GM19099 (cell line): ENCODE measurements around the gene MRPL23.

Experiments used
- POLR2A ChIP-seq: IDR thresholded peaks from 3 replicates; pipeline ENCODE4 v1.6.1; 2011; ENCODE audit warnings: low read depth; ENCODE audit not compliant: insufficient read length; ENCODE audit errors: extremely low read depth

MRPL23 gene

DNA sequence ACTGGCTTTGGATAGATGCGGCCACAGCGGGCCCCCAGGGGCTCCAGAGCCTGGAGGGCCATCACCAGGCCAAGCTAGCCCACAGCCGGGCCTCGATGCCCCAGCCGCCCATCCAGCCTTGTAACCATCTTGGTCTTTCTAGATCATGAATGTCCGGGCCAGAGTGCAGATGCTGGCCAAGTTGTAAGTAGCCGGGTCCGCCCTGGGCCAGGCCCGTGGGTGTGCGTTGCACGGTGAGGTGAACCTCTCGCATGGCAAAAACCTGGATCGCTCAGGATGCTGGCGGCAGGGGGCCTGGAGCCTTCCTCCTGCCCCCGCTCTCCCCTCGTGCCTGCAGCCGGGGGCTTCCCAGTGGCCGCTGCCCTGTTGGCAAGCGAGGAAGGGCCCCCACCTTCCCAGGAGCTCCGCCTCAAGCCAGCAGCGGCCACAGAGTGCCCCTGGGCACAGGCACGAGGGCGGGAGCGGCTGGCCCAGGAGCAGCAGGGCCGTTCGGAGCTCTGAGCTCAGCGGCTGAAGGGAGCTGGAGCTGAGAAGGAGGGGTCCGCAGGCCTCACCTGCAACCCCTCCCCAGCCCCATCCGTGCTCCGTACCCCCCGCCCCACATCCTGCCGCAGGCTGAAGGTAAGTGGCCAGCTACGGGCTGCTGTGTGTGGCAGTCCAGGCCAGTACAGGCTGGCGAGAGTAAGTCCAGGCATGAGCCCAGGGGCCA lies 10.9 kb upstream of the MRPL23 start:
- TF ChIP-seq POLR2A = no peak

DNA sequence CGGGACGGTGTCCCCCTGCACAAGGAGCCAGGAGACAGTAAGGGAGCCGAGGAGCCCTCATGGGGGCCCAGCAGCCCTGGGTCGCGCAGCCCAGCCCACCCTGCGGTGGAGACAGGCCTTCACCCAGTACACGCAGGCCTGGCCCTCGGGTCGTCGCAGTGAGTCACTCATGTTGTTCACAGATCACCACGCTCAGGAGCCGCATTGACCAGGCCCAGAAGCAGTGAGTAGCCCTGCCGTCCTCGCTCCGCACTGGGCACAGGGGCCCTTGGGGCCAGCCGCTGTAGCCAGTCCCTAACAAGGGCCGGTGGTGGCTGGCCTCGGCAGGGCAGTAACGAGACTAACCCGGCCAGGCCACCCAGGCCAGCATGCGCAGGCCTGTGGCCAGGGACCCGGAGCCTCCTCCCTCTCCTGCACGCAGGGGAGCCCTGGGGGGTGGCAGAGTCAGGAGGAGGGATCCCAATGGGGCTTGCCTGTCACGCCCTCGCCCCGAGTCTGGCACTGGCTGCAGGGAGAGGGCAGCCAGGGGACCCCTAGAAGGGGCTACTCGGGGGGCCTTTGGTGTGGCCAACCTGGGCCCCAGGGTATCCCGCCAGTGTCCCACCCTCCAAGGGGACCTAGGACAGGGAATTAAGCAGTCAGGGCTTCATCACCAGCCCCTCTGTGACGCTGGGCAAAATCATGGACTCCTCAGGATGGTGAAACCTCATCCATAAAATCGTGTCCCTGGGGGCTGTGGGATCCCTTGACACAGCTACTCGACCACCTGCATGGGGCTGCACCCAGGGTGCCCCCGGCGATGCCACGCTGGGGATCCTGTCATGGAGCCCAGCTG lies 10.1 kb upstream of the MRPL23 start:
- no peak for TF ChIP-seq POLR2A

- no peak for TF ChIP-seq POLR2A
These were observed 9.4 kb upstream of the MRPL23 start for GRCh38 chr11:1937616-1938342.

- no peak for TF ChIP-seq POLR2A
These were observed 8.7 kb upstream of the MRPL23 start for GRCh38 chr11:1938343-1939005.

GRCh38 chr11:1939006-1939625 lies 8.0 kb upstream of the MRPL23 start:
- no peak for TF ChIP-seq POLR2A

GRCh38 chr11:1942558-1943260 lies 4.4 kb upstream of the MRPL23 start:
- no peak for TF ChIP-seq POLR2A

DNA sequence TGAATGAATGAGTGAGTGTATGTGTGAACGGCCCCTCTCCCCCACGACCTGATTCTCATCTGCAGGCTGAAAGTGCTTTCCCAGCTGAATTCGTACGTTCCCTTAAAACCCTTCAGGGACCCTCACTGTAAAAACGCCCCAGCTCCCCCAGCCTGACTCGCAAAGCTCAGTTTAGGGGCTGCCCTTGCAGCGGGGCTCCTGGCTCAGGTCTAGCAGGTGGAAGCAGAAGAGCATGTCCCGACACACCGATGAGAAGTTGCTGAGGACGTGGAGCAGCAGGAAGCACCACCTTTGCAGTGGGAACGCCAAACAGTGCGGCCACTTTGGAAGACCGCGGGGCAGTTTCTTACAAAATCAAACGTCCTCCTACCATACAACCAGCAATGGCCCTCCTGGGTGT lies 3.6 kb upstream of the MRPL23 start:
- TF ChIP-seq POLR2A = no peak

GRCh38 chr11:1943977-1944376 lies 3.2 kb upstream of the MRPL23 start:
- no peak for TF ChIP-seq POLR2A

DNA sequence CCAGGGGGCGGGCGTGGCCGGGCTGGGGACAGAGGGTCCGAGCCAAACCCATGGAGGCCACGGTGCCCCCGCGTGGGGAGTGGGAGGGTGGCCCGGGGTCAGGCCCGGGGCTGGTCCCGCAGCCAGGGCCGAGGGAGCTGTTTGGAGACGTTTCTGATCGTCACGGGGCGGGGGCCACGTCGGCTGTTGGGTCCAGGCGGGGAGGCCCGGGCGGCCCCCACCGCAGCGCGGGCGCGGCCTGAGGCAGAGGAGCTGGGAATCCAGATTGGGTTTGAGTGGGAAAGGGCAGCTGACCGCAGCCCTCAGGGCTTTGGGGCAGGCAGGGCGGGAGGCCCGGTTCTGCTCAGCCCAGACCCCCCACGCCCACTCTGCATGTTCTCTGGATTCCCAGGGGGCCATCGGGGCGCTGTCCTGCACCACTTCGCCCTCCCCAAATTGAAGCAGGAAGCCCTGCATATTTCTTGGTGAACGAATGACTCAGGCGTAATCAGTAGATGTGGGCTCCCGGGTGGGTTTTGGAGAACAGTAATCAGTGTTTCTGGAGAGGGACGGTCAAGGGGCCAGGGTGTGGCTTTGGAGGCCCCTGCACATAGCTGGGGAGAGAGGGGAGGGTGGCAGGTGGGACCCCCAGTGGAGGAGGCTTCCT lies 583 bp downstream of the MRPL23 start:
- no peak for TF ChIP-seq POLR2A

GRCh38 chr11:1948389-1948788 lies 1.3 kb downstream of the MRPL23 start:
- no peak for TF ChIP-seq POLR2A

DNA sequence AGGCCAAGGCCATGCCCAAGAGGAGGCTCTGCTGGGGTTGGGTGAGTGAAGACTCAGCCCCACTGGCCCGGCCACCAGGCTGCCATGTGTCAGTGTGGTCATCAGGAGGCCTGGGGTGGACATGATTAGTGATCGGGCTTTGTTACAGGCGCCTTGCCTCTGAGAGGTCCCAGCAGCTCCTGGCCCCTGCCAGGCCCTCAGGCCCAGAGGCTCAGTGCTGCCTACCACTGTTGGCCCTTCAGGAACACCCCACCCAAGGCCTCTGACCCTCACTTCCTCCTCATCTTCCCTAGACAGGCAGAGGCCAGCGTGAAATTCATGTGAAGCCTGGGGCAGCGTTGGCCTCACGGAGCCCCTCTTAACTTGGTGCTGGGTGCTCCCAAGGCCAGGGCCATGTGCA lies 2.2 kb downstream of the MRPL23 start:
- no peak for TF ChIP-seq POLR2A

DNA sequence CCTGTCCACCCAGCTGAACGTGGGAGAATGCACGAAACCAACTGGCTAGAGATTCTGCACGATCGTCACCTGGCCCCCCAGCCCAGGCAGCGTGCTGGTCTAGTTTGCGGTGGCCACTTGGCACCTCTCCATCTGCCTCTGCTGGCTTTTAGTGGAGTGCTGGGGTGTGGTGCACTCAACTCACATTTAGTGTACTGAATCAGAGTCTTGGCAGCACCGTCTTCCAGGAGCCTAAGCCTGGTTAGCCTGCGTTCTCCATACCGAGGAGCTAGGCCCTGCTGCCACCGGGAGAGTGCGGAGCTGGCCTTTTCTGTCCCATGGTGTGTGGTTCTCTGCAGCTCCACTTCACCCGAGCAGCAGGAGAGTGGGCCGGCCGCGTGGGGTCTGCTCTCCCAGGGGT lies 2.8 kb downstream of the MRPL23 start:
- TF ChIP-seq POLR2A = no peak

DNA sequence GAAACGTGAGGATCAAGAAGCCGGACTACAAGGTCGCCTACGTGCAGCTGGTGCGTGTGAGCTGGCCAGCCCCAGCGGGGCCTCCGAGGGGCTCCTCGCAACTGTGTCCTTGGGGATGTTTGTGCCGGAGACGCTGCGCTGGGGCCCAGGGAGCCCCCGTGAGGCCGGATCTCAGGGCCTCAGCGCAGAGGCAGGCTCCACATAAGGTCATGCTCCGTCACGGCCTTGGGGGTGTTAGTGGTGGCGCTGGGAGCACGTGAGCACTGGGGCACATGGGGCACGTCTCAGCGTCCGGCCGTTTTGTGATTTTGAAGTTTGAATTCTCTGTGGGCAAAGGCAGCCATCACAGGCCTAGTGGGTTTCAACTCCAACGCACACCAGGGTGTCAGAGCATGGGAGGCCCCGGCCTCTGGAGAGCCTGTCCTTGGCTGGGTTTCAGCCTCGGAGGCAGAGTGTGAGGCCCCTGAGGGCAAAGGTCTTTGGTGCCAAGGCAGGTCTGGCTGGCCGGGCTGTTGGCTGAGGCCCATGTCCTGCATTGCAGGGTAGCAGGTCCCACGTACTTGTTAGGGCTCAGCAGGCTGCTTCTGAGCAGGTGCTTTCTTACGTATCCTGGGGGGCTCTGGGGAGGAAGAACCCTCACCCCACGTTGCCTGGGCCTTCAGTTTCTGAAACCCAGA lies 5.8 kb downstream of the MRPL23 start:
- TF ChIP-seq POLR2A = no peak
